ENCODE results near the gene ZNF682. TPM values are rescaled to one million over a fixed set of nuclear protein-coding genes. Genes with fewer than 3 reads are reported as not detected.
A peak's percentile ranks its signal among the peaks of the same experiment; 100 is the strongest.
"Not testable (repeated sequence)": the region's sequence is repeated elsewhere in the genome, so short reads cannot be mapped to it uniquely, and the experiment has no call there.

ZNF682 gene
- total RNA-seq, 2 donors from 2014 or later, result 7.7 to 8.4 TPM

DNA sequence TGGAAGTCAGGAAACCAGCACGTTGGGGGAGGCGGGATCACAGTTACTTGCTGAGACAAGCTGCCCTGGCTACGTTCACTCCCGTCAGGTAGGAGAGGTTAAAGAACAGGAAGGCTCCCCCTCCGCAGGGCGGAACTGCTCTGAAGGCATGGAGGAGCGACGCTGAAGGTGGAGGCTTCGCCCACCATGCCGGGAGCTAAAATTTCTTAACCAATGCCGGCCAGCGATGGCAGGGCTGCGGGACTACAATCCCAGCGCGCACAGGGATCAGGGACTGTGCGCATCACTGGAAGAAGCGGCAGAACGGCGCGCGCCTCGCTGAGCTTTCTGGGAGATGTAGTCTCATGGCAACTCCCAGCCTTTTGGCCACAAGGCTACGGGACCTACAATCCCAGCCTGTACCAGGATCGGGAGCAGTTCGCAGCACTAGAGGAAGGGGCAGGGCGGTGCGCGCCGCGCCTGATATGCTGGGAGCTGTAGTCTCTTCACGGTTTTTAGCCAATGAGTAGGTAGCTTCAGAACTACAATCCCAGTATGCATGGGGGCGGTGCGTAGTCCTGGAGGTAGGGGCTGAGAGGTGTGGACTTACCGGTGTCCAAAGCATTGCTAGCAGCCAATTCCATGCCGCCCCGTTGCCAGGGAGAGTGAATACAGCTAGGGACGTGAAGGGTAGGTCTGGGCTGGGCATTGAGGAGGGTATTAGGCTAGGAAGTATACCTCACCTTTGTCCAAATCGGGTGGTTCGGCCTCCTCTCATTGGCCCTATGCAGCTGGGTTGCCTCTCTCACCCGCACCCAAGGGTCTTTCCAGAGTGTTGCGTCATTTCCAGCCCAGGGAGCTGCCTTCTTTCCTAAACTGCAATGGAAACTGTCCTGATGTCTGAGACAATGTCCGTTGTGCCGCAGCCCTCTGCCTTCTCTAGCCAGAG is 12.8 kb upstream of the ZNF682 start:
- Mint-ChIP-seq H3K36me3 (ENCODE audit: low read depth) (no peaks in the 10 kb centered on the region), H3K27ac (peak overlapping the region; percentile 81), H3K27me3 (no peaks in the 10 kb centered on the region), H3K4me1 (no peaks in the 10 kb centered on the region), H3K9me3 (no peaks in the 10 kb centered on the region), H3K4me3 (peak overlapping the region; percentile 94)
- ATAC-seq (replicated peaks), result peak; percentile 98

DNA sequence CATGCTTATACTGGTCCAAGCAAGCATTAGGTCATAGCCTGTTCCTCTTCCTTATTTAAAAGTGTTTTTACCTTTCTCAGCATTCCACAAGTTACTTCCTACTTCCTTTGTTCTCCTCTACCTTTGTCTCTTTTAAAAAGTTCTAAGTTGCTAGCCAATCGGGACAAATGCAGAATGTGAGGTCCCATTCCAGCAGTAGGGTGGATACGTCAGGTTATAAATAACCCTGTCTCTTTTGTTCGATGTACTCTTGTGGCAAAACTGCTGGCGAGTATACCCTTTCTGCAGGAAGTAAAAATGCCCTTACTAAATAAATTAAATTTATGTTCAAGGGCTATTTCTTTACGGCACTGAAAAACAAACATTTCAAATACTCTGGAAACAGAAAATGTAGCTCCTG is 6.4 kb upstream of the ZNF682 start:
- not testable (repeated sequence) for H3K27me3 Mint-ChIP-seq; H3K4me1 Mint-ChIP-seq; ATAC-seq (replicated peaks); H3K36me3 Mint-ChIP-seq (ENCODE audit: low read depth); H3K27ac Mint-ChIP-seq; H3K9me3 Mint-ChIP-seq; H3K4me3 Mint-ChIP-seq

DNA sequence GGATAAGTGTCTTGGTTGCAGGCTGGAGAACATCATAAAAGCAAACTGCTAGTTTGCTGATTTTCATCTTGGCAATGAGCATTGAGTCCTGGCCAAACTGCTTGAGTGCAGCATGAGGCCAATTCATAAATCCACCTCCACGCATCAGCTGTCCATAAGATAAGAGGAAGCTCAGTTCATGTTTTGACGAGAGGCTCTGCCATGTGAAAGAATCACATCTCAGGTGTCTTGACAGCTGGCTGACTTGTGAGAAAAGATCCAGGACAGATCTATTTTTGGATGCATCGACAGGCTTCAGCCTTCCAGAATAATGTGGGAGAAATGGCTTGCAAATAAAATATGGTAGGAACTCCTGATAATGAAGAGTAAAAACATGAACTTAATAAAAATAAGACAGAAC is 5.4 kb upstream of the ZNF682 start:
- no peak for ATAC-seq (replicated peaks)
- Mint-ChIP-seq H3K9me3 (no peaks in the 10 kb centered on the region), H3K27ac (no peak overlapping the region), H3K27me3 (no peaks in the 10 kb centered on the region), H3K4me1 (no peaks in the 10 kb centered on the region), H3K4me3 (no peak overlapping the region), H3K36me3 (ENCODE audit: low read depth) (no peaks in the 10 kb centered on the region)

DNA sequence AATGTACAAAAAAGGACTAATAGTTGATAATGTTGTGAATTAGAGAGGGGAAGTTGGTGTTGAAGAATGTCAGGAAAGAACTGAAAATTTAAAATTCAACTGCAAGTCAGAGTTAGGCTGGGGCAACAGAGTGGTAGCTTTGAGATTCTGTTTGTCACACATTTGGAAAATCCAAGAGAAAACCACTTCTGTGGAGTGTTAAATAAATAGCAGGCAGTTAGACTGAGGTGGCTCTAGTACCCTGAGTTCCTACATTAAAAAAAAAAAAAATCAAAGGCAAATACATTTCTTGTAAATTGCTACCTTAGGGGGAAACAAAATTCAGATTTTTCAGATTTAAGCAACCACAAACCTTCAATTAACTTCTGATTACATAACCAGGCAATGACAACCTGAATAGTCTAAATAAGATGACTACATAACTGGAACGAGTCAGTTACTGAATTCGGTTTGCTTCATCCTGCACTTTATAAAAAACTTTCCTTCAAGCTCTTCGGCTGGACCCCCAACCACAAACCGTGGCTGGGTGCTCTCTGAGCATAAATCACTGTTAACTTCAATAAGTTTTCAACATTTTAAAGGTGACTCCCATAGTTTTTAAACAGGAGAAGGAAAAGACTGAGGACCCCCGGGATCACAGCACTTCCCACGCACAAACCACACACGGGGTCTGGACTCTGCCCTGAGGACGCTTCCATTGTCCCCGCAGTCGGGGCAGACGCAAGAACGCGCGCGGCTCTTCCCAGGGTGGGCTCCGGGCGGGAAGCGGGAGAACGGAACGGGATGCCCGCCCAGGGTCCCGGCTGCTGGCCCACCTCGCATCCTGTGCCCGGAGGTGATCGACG is 725 bp downstream of the ZNF682 start:
- Mint-ChIP-seq H3K9me3 (no peaks in the 10 kb centered on the region), H3K27me3 (no peaks in the 10 kb centered on the region), H3K27ac (peak overlapping the region; percentile 86), H3K36me3 (ENCODE audit: low read depth) (peaks cover 6% of the 10 kb centered on the region), H3K4me3 (peak overlapping the region; percentile 90), H3K4me1 (peaks cover 5% of the 10 kb centered on the region)
- no peak for ATAC-seq (replicated peaks)

DNA sequence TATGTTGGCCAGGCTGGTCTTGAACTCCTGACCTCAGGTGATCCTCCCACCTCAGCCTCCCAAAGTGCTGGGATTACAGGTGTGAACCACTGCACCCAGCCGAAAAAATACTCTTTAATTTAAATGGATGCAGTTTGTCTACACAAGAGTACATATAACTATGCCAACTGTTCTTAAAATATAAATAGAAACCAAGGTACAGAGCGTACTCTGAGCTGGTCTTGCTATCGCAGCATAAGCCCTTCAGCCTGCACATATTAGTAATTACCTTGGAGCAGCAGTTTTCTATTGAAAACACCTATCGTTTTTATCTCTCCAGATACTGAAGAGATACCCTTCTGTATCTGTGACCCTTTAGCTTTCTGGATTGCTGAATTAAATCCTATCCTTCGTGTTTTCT is 3.4 kb downstream of the ZNF682 start:
- no peaks in the 10 kb centered on the region for H3K9me3 Mint-ChIP-seq
- peaks cover 5% of the 10 kb centered on the region for H3K4me1 Mint-ChIP-seq
- H3K4me3 Mint-ChIP-seq, result no peak overlapping the region
- no peak overlapping the region for H3K27ac Mint-ChIP-seq
- no peaks in the 10 kb centered on the region for H3K27me3 Mint-ChIP-seq
- ATAC-seq (replicated peaks), result no peak
- peaks cover 17% of the 10 kb centered on the region for H3K36me3 Mint-ChIP-seq (ENCODE audit: low read depth)

DNA sequence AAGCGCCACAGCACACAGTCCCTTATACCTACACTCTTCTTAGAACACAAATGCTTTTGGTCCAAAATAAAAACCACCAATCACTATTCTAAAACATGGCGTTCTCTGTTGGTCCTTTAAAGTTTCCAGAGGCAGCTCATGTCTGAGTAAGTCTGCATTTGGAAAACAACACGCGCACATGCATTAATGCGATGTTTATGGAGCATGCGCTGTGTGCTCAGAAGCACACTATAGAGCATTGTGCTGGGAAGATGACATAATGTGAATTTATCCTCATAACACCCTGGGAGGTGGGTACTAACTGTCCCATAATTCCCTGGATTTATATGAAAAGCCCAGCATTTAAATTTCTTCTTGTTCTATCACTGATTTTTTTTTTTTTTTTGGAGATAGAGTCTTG is 10.7 kb downstream of the ZNF682 start:
- H3K4me3 Mint-ChIP-seq, result no peak overlapping the region
- peaks cover 31% of the 10 kb centered on the region for H3K36me3 Mint-ChIP-seq (ENCODE audit: low read depth)
- H3K27me3 Mint-ChIP-seq, result no peaks in the 10 kb centered on the region
- H3K27ac Mint-ChIP-seq, result no peak overlapping the region
- H3K9me3 Mint-ChIP-seq, result no peaks in the 10 kb centered on the region
- H3K4me1 Mint-ChIP-seq, result no peaks in the 10 kb centered on the region
- ATAC-seq (replicated peaks), result no peak

DNA sequence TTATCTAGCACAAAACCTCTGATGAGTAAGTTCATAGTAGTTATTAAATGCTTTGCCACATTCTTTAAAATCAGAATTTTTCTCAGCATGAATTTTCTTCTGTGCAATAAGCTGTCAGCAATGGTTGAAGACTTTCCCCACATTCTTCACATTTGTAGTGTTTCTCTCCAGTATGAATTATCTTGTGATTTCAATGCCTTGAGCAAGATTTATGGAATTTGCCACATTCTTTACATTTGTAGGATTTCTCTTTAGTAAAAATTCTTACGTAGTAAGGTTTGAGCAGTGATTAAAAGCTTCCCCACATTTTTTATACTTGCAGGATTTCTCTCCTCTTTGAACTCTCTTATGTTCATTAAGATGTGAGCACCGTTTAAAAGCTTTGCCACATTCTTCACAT is 33.6 kb downstream of the ZNF682 start:
- Mint-ChIP-seq H3K4me3 (no peak overlapping the region), H3K27me3 (no peaks in the 10 kb centered on the region), H3K27ac (no peak overlapping the region), H3K9me3 (peaks cover 28% of the 10 kb centered on the region), H3K4me1 (no peaks in the 10 kb centered on the region), H3K36me3 (ENCODE audit: low read depth) (peaks cover 51% of the 10 kb centered on the region)
- ATAC-seq (replicated peaks), result no peak

DNA sequence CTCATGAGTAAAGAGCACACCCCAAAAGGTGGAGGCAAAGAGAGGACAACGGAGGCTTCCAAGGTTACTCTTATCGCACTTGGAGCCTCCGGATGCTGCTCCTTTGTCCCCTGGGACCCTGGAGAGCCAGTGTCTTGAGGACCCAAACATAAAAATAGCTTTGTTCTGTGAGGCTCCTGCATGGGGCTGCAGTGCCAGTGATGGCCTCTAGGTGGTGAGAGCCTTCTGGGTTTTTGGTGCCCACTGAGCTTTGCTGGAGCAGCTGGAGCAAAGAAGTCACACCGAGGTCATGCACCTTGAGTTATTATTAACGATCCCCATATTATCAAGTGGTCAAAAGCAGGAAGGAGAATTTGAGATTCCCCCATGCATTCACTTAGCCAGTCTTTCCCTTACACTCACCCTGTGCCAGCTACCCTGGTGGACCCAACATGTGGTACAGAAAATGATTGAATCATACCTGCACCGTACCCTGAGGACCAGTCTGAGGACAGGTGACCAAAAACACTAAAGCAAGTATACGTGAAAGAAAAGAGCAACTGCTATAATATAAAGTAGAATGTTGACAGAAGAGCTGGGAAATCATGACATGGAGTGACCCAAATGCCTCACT is 41.5 kb downstream of the ZNF682 start:
- no peak for ATAC-seq (replicated peaks)
- H3K27ac Mint-ChIP-seq, result no peak overlapping the region
- no peaks in the 10 kb centered on the region for H3K27me3 Mint-ChIP-seq
- H3K4me1 Mint-ChIP-seq, result no peaks in the 10 kb centered on the region
- no peak overlapping the region for H3K4me3 Mint-ChIP-seq
- peaks cover 5% of the 10 kb centered on the region for H3K36me3 Mint-ChIP-seq (ENCODE audit: low read depth)
- H3K9me3 Mint-ChIP-seq, result peaks cover 5% of the 10 kb centered on the region

DNA sequence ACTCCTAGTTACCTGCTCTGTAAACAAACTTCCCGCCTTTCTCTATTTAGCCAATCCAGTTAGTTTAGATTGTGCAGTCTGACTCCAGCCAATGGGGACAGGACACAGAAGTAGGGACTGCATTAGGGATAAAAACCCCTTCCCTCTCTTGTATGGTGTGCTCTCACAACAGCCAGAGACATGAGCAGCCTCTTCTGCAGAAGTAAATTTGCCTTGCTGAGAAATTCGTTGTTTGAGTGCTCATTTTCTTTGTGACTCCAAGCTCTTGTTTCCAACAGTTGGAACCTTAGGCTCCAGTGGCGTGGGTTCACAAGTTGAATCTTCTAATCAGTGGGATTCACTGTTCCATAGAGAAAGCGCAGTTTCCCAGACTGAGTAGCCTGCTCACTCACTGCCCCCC is 72.4 kb downstream of the ZNF682 start:
- Mint-ChIP-seq H3K9me3 (peaks cover 27% of the 10 kb centered on the region), H3K4me3 (no peak overlapping the region), H3K27ac (no peak overlapping the region), H3K4me1 (no peaks in the 10 kb centered on the region), H3K27me3 (no peaks in the 10 kb centered on the region), H3K36me3 (ENCODE audit: low read depth) (no peaks in the 10 kb centered on the region)
- no peak for ATAC-seq (replicated peaks)

DNA sequence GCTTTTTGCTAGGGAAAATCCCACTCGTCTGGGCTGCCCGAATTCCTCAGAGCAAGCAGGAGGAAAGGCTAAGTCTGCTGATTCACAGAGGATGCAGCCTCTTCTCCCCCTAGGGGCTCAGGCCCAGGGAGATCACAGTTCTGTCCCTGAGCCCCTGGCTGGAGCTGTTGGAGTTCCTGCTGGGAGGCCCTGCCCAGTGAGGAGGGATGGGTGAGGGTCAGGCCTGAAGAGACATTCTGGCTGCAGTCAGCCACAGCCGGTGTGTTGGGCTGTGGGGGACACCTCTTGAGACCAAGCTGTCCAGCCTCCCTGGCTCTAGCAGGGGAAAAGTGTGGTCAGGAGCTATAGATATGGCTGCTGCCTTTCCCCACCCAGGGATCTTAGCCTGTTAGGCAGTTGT is 73.2 kb downstream of the ZNF682 start:
- not testable (repeated sequence) for H3K27ac Mint-ChIP-seq; ATAC-seq (replicated peaks); H3K4me3 Mint-ChIP-seq; H3K27me3 Mint-ChIP-seq; H3K4me1 Mint-ChIP-seq; H3K36me3 Mint-ChIP-seq (ENCODE audit: low read depth)
- peaks cover 25% of the 10 kb centered on the region for H3K9me3 Mint-ChIP-seq

DNA sequence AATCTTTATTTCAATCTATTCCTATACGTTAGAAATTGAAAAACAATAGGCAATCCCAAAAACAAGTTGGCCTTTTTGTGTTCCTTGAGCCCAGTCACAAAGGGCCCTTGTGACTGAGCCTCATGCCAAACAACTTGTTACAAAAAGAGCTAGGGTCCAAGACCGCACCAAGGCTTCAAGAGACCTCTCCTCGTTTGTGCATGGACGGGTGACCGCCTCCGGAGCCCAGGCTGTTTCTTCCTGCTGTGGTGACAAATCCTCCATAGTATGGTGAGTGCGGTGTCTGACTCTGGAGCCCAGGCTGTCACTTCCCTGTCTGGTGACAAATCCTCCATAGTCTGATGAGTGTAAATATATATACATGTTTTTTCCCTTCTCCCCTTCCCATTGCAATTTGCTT is 74.9 kb downstream of the ZNF682 start:
- H3K27ac Mint-ChIP-seq, result no peak overlapping the region
- H3K4me1 Mint-ChIP-seq, result no peaks in the 10 kb centered on the region
- H3K36me3 Mint-ChIP-seq (ENCODE audit: low read depth), result no peaks in the 10 kb centered on the region
- peaks cover 21% of the 10 kb centered on the region for H3K9me3 Mint-ChIP-seq
- no peaks in the 10 kb centered on the region for H3K27me3 Mint-ChIP-seq
- ATAC-seq (replicated peaks), result no peak
- no peak overlapping the region for H3K4me3 Mint-ChIP-seq

DNA sequence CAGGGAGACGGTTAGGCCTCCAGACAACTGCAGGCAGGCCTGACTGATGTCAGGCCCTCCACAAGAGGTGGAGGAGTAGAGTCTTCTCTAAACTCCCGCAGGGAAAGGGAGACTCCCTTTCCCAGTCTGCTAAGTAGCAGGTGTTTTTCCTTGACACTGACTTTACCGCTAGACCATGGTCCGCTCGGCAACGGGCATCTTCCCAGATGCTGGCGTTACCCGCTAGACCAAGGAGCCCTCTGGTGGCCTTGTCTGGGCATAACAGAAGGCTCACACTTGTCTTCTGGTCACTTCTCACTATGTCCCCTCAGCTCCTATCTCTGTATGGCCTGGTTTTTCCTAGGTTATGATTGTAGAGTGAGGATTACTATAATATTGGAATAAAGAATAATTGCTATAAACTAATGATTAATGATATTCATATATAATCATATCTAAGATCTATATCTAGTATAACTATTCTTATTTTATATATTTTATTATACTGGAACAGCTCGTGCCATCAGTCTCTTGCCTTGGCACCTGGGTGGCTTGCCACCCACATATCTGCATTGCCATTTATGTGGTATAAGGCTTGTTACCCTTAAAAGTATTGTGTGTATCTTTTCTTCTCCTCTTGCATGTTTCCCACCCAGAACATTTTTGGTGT is 80.0 kb downstream of the ZNF682 start:
- H3K4me3 Mint-ChIP-seq, result peak overlapping the region; percentile 37
- H3K4me1 Mint-ChIP-seq; H3K27ac Mint-ChIP-seq; H3K36me3 Mint-ChIP-seq (ENCODE audit: low read depth); ATAC-seq (replicated peaks); H3K9me3 Mint-ChIP-seq; H3K27me3 Mint-ChIP-seq: not testable (repeated sequence)

DNA sequence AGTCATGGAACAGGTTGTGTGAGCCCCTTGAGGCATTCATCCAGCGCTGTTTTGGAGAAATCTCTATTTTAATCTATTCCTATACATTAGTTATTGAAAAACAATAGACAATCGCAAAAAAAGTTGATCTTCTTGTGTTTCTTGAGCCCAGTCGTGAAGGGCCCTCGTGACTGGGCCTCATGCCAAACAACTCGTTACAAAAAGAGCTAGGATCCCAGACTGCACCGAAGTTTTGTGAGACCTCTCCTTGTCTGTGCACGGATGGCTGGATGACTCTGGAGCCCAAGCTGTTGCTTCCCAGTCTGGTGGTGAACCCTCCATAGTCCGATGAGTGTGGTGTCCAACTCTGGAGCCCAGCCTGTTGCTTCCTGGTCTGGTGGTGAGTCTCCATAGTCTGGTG is 81.5 kb downstream of the ZNF682 start:
- H3K27me3 Mint-ChIP-seq; H3K36me3 Mint-ChIP-seq (ENCODE audit: low read depth): not testable (repeated sequence)

DNA sequence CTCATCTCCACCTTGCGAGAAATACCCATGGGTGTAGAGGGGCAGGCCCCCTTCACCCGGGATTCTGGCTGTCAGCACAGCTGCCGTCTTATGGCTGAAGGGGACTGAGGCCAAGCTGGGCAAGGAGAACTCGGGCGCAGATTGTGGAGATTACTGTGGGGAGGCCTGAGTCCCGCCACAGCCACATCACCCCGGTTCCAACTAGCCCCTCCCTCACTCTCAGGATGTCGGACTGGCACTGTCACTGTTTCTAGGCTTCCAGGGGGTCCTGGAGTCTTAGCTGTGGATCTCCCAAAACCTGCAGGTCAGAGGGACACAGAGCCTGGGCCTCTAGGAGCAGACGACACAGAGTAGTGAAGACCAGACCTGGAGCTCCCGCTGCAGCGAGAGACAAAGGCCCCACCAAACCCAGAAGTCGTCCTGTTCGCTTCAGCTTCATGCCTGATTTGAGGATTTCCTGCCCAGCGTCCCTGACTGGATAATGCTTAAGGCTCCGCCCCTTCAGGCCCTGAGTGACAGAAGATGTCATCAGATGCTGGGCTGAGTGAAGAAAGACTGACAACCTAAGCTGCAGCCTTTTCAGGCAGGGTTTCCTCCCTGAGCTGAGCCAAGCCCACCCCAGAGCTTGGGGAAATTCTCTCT is 82.8 kb downstream of the ZNF682 start:
- no peaks in the 10 kb centered on the region for H3K4me1 Mint-ChIP-seq
- H3K27me3 Mint-ChIP-seq, result no peaks in the 10 kb centered on the region
- no peak overlapping the region for H3K4me3 Mint-ChIP-seq
- H3K27ac Mint-ChIP-seq, result no peak overlapping the region
- H3K9me3 Mint-ChIP-seq, result no peaks in the 10 kb centered on the region
- H3K36me3 Mint-ChIP-seq (ENCODE audit: low read depth), result no peaks in the 10 kb centered on the region
- ATAC-seq (replicated peaks), result no peak

More for the DNA sequence above, 81.5 kb downstream of the ZNF682 start:
- not testable (repeated sequence) for H3K9me3 Mint-ChIP-seq; ATAC-seq (replicated peaks); H3K4me1 Mint-ChIP-seq; H3K4me3 Mint-ChIP-seq; H3K27ac Mint-ChIP-seq
